OCI-LY3 (cell line): Measurements from ENCODE around the gene NR2F1.

Experiments
- H2AFZ ChIP-seq: fragments of 200-600, 300-600 bp; shearing (Covaris generic); 2 replicates; pipeline ENCODE4 v1.6.0; 2014; ENCODE audit warnings: antibody characterized with exemption, low read depth, low read length
- H3K27ac ChIP-seq: fragments of 200-600, 300-600 bp; sonication (generic); 2 replicates; pipeline ENCODE4 v1.5.1; 2014; ENCODE audit warnings: mild to moderate bottlenecking, low read length, moderate library complexity, mixed read lengths
- H3K27me3 ChIP-seq: fragments of 200-600, 300-600 bp; sonication (generic); 2 replicates; pipeline ENCODE4 v1.6.1; 2014; ENCODE audit warnings: low read depth, low read length, mixed read lengths
- H3K36me3 ChIP-seq: fragments of 200-600, 300-600 bp; sonication (generic); replicated peaks from 2 replicates; pipeline ENCODE3; 2014; ENCODE audit warnings: low read depth, low read length, mixed read lengths
- H3K4me1 ChIP-seq: fragments of 300-600, 200-600 bp; sonication (generic); 2 replicates; pipeline ENCODE4 v1.6.1; 2014; ENCODE audit warnings: low read length, mixed read lengths
- H3K4me2 ChIP-seq: fragments of 200-600, 300-600 bp; sonication (generic); 2 replicates; pipeline ENCODE4 v1.6.1; 2014; ENCODE audit warnings: low read length, mixed read lengths
- H3K4me3 ChIP-seq: fragments of 300-600, 200-600 bp; sonication (generic); 2 replicates; pipeline ENCODE4 v1.5.1; 2014; ENCODE audit warnings: antibody characterized with exemption, mild to moderate bottlenecking, low read length, moderate library complexity
- H3K79me2 ChIP-seq: fragments of 300-600, 200-600 bp; shearing (Covaris generic); 2 replicates; pipeline ENCODE4 v1.6.1; 2014; ENCODE audit warnings: mild to moderate bottlenecking, low read length, mixed read lengths
- H3K9ac ChIP-seq: fragments of 300-600, 200-600 bp; shearing (Covaris generic); 2 replicates; pipeline ENCODE4 v1.6.0; 2014; ENCODE audit warnings: mild to moderate bottlenecking, low read length, moderate library complexity
- H3K9me3 ChIP-seq: fragments of 200-600, 300-600 bp; shearing (Covaris generic); 2 replicates; pipeline ENCODE4 v1.6.1; 2014; ENCODE audit warnings: low read length, mixed read lengths; ENCODE audit not compliant: insufficient read depth
- H4K20me1 ChIP-seq: fragments of 200-600, 300-600 bp; sonication (generic); 2 replicates; pipeline ENCODE4 v1.6.1; 2016; ENCODE audit warnings: low read length, mixed read lengths; ENCODE audit not compliant: insufficient read depth
- CTCF ChIP-seq: fragments of 200-600, 300-600 bp; sonication (generic); IDR thresholded peaks from 2 replicates; pipeline ENCODE4 v1.5.1; 2014; ENCODE audit warnings: antibody characterized with exemption, low read length, low read depth
- EZH2phosphoT487 ChIP-seq: fragments of 200-600 bp; shearing (Covaris generic); IDR thresholded peaks from 2 replicates; pipeline ENCODE4 v1.6.1; 2018; ENCODE audit warnings: antibody characterized with exemption, mixed run types, low read depth

Gene NR2F1

DNA sequence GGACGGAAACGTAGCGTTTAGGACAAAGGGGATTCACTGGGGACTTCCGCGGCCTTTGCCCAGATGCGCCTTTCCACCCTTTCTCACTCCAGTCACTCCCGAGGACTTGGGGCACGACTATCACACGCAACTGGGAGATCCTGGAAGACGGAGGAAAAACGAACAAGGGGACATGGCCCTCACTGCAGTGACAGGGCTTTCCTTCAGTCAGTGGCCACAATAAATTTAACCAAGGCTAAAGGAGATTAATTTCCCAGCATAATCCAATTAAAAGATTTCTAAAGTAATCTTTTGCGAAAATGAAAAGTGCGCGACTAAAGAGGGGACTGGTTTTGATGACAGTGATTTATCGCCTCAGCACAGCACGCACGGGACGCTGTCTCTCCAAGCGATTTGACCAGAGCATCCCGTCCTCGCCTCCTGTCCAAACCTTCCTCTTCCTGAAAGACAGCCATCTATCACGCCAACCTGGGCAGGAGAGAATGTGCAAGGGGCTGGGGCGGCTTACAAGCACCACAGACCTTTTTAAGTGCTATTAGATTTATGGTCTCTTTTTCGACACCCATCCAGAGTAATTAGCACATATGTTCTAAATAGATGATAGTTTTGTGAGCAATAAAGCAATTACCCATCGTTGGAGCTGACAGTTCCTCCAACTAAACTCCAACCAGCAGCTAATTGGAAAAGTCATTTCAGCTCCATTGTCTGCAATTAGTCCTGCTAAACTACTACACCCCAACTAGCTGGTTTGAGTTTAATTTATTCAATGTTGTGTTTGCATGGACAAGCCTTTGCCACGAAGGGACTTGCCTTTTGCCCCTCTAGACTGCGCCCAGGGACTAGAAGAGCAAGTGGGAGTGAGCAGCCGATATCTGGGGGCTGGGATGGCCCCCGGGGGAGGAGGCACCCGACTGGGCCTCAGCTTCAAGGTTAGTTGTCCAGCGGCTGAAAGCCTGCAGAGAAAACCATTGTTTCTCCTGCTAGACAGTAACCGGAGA is 9.4 kb upstream of the NR2F1 start:
- no peak overlapping the region for H2AFZ ChIP-seq
- no peaks in the 10 kb centered on the region for H3K4me1 ChIP-seq
- H4K20me1 ChIP-seq: no peaks in the 10 kb centered on the region
- H3K27me3 ChIP-seq: no peaks in the 10 kb centered on the region
- no peak overlapping the region for H3K4me3 ChIP-seq
- no peaks in the 10 kb centered on the region for H3K79me2 ChIP-seq
- no peaks in the 10 kb centered on the region for H3K36me3 ChIP-seq
- no peak overlapping the region for H3K27ac ChIP-seq
- no peak for TF ChIP-seq CTCF
- TF ChIP-seq EZH2phosphoT487: no peak
- no peak overlapping the region for H3K4me2 ChIP-seq
- H3K9me3 ChIP-seq: no peaks in the 10 kb centered on the region
- H3K9ac ChIP-seq: no peak overlapping the region

DNA sequence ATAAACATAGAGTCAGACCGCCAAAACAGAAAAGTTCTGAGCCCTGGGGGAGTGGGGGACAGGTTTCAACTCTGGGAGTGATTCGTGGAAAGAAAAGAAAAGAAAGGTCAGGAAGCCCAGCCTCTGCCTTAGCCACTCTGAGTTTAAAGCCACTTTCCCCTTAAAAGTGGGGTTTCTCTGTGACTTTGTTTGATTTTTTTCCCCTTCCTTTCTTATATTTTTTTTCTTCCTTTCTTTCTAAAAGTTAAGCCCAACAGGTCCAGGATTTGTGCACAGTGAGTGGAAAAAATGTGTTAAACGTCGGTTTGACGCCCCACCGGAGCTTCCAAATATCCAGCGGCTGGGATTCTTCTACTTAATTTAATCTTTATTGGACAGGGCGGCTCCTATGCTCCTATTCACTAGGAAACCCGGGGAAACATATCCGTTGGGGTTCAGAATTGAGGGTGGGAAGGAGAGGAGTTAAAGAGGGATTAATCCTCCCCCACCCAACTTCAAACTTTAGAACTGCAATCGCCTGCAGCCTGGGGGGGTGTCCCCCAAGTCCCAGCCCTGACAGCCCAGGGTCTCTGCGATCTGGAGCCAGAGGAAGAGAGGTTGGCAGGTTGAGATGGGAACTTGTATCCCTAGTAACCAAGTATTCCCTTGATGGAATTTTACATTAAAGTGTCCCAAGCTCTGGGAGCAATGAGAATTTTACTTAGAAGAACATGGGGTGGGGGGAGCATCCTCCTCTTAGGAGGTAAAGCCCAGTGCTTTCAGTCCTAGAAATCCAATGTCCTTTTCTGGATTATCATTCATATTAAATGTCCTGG is 8.3 kb upstream of the NR2F1 start:
- Histone ChIP-seq H3K27me3 (no peaks in the 10 kb centered on the region), H3K36me3 (no peaks in the 10 kb centered on the region), H4K20me1 (no peaks in the 10 kb centered on the region), H2AFZ (no peak overlapping the region), H3K79me2 (no peaks in the 10 kb centered on the region), H3K9ac (no peak overlapping the region), H3K4me3 (no peak overlapping the region), H3K4me2 (no peak overlapping the region), H3K4me1 (no peaks in the 10 kb centered on the region), H3K9me3 (no peaks in the 10 kb centered on the region), H3K27ac (no peak overlapping the region)
- TF ChIP-seq EZH2phosphoT487 (no peak), CTCF (no peak)

- Histone ChIP-seq H3K79me2 (no peaks in the 10 kb centered on the region), H4K20me1 (no peaks in the 10 kb centered on the region), H3K27ac (no peak overlapping the region), H3K9me3 (no peaks in the 10 kb centered on the region), H3K4me3 (no peak overlapping the region), H3K4me2 (no peak overlapping the region), H3K9ac (no peak overlapping the region), H2AFZ (no peak overlapping the region), H3K4me1 (no peaks in the 10 kb centered on the region), H3K27me3 (no peaks in the 10 kb centered on the region), H3K36me3 (no peaks in the 10 kb centered on the region)
- TF ChIP-seq EZH2phosphoT487 (no peak), CTCF (no peak)
Measured at GRCh38 chr5:93575461-93576414, 7.3 kb upstream of the NR2F1 start.
